HTR-8/SVneo (cell line): Measurements from ENCODE around the gene IL21R.
A peak's percentile ranks its signal among the peaks of the same experiment; 100 is the strongest.
"Not testable (repeated sequence)": the region's sequence is repeated elsewhere in the genome, so short reads cannot be mapped to it uniquely, and the experiment has no call there.

ENCODE experiments used
- DNase-seq: peaks from one replicate; pipeline ENCODE4 v3.0.0; 2011; ENCODE audit warnings: low spot score, mixed read lengths; ENCODE audit not compliant: insufficient read length
- FAIRE-seq: peaks from 2 replicates; lab custom pipeline; 2011; peaks lifted over from hg19 to GRCh38; lab: Jason Lieb, UNC

Gene IL21R

DNA sequence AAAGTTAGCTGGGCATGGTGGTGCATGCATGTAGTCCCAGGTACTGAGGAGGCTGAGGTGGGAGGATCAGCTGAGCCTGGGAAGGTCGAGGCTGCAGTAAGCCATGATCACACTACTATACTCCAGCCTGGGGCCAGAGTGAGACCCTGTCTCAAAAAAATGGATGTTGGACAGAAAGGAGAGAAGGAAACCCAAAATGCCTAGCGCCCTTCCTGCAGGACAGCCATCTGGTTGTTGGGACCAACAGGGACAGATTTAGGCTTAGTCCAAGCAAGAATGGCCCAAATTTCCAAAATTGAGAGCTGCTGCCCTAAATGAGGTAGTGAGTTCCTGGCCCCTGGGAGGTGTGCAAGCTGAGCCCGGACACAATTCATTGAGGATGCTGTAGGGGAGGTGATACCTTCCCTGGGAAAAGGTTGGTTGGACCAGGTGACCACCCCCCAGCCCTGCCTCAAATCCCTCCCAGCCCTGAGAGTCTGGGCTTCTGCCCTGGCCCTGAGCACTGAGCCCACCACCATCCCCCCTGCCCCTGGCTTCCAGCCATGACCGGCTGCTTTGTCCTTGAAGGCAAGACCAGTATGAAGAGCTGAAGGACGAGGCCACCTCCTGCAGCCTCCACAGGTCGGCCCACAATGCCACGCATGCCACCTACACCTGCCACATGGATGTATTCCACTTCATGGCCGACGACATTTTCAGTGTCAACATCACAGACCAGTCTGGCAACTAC is 35.1 kb downstream of the IL21R start:
- no peak for FAIRE-seq

DNA sequence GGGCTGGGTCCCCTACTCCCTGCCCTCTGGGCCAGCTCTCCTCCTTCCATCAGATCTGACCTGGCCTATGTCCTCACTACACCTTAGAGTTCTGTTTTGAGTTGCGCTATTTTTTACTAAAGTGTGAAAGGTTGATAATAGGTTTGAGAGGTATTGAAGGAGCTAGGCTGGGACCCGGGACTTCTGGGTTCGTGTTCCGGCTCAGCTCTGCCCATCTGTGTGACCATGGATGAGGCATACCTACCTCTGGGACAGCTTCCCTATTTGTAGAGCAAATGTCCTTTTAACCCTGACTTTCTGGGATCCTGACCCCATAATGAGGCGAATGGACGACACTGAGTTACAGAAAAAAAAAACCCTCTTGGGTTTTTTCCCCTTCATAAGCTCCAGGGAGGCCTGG is 36.0 kb downstream of the IL21R start:
- DNase-seq, result no peak
- no peak for FAIRE-seq

More for the DNA sequence above, 35.1 kb downstream of the IL21R start:
- no peak for DNase-seq

GRCh38 chr16:27439271-27440018 is 37.5 kb downstream of the IL21R start:
- FAIRE-seq (peak; percentile 67), DNase-seq (no peak)

DNA sequence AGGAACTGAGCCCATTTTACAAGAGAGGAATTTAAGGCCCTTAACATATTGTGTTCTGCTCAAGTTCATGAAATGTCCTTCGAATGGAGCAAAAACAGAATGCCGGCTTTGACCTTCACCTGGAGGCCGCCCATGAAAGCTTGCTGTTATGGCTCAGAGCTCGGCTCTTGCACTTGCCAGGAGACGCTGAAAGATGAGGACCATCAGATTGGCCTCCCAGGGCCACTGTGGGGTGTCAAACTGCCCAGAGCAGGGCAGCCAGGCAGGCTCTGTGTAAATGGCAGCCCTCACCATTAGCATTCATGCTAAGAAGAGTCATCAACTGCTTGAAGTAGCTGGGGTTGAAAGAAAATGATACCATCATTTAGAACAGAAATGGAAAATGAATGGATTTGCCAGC is 39.3 kb downstream of the IL21R start:
- no peak for FAIRE-seq
- no peak for DNase-seq

DNA sequence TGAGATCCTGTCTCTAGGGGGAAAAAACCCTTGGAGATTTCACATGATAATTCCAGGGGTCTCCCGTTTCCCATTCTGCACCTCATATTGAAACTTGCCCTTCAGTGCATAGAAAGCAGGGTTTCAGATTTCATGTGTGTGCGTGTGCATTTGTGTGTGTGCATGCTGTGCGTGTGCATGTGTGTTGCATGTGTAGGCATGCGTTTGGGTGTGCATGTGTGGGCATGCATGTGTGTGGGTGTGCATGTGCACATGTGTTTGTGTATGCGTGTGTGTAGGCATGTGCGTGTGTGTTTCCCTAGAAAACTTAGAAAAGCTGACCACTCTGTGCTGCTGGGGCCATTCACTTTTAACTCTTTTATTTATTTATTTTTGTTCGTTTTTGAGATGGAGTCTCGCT is 40.0 kb downstream of the IL21R start:
- DNase-seq (no peak), FAIRE-seq (no peak)

- FAIRE-seq, result no peak
- DNase-seq, result no peak
These were observed 42.0 kb downstream of the IL21R start for GRCh38 chr16:27444015-27444414.

- no peak for DNase-seq
- no peak for FAIRE-seq
These were observed 42.5 kb downstream of the IL21R start for GRCh38 chr16:27444470-27444869.

DNA sequence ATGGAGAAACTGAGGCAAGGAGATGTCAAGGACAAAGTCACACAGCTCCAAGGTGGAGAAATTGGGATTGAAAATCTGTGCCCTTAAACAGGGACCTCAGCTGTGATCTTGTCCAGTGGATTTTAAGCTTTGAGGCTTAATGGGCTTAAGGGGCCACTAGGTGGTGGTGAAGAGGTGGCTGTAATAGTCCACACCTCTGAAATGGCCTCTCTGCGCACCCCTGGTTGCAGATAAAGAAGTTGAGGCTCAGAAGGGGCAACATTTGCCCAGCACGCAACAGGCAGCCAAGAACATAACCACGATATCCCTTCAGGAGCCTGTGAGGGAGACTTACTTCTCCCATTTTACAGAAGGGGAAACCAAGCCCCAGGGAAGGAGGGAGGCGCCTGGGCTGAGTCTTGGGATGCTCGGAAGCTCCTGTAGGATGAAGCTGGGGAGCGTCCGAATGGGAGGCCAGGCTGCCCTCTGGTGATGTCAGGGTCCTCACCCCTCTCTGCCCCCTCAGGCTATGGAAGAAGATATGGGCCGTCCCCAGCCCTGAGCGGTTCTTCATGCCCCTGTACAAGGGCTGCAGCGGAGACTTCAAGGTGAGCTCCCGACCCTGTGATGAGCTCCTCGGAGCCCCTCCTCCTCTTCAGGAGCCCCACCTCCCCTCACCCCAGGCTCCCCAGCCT is 43.7 kb downstream of the IL21R start:
- FAIRE-seq (no peak), DNase-seq (no peak)

- no peak for FAIRE-seq
- DNase-seq, result no peak
These were observed 44.7 kb downstream of the IL21R start for GRCh38 chr16:27446721-27447120.

- DNase-seq (no peak), FAIRE-seq (no peak)
These were observed 45.3 kb downstream of the IL21R start for GRCh38 chr16:27447301-27447700.

- no peak for FAIRE-seq
- DNase-seq, result no peak
These were observed 46.8 kb downstream of the IL21R start for GRCh38 chr16:27448532-27449433.

- DNase-seq (no peak), FAIRE-seq (no peak)
These were observed 47.6 kb downstream of the IL21R start for GRCh38 chr16:27449434-27450195.

- FAIRE-seq, result no peak
- DNase-seq, result no peak
These were observed 48.2 kb downstream of the IL21R start for GRCh38 chr16:27450196-27450549.

GRCh38 chr16:27452569-27453493 is 50.9 kb downstream of the IL21R start:
- DNase-seq (no peak), FAIRE-seq (no peak)

DNA sequence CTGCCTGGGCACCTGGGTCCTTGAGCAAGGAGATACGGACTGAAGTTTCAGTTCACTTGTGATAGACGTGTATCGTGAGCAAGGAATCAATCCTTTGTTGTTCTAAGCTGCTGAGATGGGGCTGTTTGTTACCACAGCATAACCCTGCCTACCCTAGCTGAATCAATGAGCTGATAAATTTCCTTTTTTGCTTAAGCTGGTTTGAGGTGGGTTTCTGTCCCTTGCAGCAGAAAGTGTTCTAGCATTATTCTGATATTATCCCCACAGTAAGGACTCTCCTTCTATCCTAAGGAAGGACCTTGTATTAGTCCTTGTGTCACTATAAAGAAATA is 51.5 kb downstream of the IL21R start:
- no peak for FAIRE-seq
- DNase-seq, result no peak

DNA sequence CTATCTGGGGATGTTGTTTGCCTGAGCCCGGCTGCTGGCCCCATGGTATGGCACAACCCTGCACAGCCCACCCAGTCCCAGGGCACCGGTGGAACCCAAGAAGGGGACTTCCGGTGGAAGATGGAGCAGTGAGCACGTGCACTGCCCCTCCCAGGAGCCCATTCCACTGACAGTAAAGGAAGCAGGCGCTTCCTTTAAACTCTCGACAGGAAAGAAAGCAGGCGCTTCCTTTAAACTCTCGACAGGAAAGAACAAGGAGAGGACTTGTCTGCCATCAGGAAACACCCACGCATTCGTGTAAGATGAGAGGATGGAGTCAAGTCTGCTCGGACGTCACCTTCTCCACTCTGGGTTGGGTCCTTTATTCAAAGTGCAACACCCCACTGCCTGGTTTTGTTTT is 53.7 kb downstream of the IL21R start:
- FAIRE-seq (no peak), DNase-seq (no peak)

DNA sequence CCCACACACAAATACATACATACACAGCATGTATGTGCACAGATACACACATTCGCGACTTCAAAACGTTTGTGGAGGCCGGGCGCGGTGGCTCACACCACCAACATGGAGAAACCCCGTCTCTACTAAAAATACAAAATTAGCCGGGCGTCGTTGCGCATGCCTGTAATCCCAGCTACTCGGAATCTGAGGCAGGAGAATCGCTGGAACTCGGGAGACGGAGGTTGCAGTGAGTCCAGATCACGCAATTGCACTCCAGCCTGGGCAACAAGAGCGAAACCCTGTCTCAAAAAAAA is 55.6 kb downstream of the IL21R start:
- FAIRE-seq, DNase-seq: not testable (repeated sequence)

- no peak for FAIRE-seq
- no peak for DNase-seq
These were observed 56.3 kb downstream of the IL21R start for GRCh38 chr16:27458258-27458657.
